GM19324 (cell line): ENCODE results near the gene IGFALS.

ENCODE experiments used
- ATAC-seq: cut with Tn5 transposase; IDR thresholded peaks from one replicate; pipeline ENCODE4 v1.9.1; 2021; ENCODE audit warnings: mild to moderate bottlenecking, moderate library complexity; ENCODE audit not compliant: unreplicated experiment, low FRiP score

The IGFALS gene

DNA sequence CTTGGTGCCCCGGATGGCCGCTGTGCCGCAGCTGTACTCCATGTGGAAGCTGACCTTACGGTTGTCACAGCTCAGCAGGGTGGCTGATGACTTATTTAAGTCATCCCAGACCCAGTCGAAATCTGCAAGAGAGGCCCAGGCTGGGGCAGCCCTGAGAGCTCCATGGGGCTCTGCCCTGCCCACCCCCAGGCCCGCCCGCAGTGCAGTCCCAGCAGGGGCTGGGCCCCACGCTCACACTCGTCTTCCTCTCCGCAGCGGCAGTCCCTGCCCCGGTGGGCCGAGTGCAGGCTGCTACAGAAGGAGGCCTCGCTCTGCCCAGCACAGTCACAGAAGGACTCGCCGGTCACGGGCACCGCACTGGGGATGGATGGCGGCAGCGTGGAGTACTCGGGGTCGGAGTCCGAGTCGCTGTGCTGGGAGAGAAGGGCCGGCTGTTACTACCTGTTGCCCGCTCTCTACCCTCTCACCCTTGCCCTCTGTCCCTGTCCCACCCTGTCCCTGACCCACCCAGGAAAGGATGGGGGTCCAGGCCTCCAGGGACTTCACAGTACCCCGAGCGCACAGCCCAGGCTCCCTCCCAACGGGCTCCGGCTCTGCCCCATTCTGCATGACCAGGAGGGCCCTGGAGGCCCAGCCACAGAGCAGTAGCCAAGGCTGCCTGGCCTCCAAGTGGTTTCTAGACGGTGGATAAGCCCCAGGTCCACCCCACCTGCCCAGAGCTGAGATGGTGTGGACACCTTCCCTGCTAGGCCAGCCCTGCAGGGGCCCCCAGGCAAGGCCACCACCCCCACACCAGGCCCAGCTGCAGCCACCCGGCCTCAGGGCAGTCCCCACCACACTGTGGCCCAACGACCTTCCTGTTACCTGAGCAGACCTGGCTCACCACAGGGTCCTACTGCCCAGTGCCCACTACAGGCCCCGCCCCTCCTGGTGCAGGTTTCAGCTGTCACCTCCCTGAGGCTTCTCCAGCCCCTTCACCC, 15.0 kb downstream of the IGFALS start:
- no peak for ATAC-seq

DNA sequence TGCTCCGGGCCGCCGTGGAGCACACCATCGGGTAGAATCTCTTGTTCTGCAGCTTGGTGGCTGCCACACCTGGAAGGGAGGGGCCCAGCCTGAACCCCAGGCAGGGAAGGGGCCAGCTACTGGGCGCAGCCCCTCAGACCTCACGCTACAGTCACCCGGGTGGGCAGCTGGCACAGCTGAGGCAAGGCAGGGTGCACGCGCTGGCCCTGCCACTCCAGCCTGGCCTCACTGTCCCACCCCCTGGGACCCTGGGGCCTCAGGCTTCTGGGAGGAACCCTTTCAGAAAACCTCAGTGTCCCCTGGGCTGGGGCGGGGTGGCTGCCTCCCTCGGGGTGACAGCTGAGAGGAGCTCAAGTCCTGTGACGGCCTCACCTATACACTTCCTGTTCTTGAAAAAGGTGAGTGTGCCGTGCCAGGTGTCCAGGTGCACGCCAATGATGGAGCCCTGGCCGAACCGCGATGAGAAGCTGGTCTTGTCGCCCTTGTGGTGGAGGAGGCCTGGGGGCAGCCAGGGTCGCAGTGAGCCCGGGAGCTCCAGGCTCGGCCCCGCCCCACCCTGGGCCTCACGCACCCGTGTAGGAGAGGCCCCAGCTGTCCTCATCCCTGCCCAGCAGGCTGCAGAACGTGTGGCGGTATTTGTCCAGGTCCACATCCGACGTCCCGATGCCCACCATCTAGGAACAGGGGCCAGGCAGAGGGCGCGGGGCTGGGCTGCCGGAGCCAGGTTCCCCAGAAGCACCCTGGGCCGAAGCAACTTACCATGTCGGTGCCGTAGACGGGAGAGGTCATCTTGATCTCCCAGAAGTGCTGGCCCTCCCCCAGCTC, 15.9 kb downstream of the IGFALS start:
- ATAC-seq = no peak

DNA sequence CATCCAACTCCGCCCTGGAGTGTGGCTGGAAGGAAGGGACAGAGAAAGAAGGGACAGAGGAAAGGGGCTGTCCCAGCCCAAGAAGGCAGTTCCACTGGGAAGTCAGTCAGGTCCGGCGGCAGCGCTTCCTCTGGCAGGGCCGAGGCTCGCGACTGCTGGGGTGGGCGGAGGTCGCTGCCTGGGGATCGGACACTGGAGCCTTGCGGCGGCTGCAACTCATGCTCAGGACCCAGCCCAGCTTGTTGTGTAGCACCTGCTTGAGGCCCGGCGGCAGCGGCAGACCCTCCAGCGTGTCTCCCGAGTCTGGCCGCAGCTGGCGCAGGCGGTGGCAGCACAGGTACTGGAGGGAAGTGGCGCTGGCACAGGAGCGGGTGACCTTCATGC, 16.5 kb downstream of the IGFALS start:
- no peak for ATAC-seq

DNA sequence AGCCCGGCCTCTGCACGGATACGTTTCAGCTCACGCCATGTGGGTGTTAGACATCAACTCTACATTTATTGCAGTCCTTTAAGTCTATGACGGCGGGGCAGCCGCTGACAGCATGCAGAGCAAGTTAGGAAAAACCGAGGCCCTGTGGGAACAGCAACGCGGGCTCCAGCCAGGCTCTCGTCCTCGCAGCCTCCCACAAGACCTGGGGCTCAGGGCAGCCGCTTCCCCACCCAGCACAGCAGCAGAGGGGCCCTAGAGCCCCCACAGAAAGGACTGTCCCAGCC, 16.9 kb downstream of the IGFALS start:
- ATAC-seq = no peak

DNA sequence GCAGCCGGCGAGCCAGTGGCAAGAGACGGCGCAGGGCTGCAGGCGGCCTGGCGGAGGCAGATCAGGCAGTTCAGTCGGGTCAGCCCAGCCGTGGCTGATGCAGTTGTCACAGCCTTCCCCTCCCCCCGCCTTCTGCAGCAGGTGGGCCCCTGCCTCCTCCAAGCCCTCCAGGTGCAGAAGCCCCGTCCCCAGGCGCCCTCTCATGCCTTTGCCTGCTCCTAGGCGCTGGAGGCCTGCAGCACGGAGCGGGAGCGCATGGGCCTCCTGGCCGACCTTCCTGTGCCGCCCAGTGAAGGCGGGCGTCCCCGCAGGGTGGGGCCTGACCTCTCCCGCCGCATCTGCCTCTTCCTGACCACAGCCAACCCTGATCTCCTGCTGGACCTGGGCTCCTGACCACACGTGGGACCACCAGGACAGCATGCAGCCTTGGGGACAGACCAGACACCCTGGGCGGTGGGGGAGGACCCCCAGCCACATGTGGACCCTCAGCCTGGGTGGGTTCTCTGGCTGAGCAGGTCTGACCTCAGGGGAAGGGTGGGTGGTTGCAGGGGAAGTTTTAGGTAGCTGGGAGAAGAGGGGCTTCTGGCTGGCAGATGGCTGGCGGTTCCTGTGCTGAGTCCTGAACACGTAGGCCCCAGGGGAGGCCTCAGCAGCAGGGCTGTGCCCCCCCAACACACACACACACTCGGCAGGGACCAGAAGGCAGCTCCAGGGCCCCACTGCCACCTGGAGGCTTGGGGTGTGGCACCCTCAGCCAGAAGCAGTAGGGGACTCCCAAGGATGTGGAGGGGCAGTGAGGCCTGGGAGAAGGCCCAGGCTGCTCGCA, 17.4 kb downstream of the IGFALS start:
- no peak for ATAC-seq

DNA sequence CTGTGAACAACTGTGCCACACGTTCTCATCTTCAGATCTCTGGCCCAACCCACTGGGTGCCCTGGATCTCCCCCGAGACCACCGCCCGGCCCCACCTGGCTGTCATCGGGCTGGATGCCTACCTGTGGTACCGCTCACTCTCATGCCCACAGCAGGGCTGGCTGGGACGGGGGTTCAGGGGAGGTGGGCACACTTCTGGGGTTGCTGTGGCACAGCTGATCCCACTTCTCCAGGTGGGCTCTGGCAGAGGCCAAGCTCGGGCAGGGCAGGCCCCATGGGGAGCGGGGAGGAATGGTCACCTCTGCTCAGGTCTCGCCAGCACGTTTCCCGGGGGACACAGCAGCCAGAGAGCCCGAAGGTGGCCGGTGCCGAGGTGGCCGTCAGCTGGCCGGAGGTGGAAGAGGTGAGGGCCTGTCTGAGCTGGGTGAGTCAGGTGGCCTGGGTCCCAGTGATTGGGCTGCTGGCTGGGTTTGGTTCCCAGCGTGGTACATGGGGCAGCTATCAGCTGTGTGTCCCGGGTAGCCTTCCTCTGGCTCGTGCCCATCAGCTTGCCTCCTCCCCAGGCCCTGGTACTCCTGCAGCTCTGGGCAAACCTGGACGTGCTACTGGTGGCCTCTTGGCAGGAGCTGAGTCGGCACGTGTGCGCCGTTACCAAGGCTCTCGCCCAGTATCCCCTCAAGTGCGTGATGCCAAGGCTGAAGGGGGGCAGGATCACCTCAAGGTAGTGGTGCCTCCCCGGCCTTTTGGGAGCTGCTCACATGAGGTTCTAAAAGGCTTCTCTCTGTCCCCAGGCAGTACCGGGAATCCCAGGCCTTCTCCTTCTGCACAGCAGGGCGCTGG, 18.3 kb downstream of the IGFALS start:
- ATAC-seq = no peak

DNA sequence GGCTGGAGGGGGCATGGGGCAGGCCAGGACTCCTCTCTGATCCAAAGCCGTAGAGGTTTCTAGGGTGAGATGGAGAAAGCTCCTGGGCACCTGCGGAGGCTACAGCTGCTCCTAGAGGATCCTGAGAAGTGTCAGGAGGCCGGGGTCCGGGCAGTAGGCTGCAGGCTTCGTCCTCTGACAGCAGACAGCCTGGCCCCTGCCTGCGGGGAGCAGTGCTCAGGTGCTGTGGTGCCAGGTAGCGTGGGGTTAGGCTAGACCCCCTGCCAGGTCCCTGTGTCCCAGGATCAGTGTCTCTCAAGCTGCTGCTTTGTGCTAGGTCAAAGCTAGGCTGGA, 19.1 kb downstream of the IGFALS start:
- no peak for ATAC-seq

DNA sequence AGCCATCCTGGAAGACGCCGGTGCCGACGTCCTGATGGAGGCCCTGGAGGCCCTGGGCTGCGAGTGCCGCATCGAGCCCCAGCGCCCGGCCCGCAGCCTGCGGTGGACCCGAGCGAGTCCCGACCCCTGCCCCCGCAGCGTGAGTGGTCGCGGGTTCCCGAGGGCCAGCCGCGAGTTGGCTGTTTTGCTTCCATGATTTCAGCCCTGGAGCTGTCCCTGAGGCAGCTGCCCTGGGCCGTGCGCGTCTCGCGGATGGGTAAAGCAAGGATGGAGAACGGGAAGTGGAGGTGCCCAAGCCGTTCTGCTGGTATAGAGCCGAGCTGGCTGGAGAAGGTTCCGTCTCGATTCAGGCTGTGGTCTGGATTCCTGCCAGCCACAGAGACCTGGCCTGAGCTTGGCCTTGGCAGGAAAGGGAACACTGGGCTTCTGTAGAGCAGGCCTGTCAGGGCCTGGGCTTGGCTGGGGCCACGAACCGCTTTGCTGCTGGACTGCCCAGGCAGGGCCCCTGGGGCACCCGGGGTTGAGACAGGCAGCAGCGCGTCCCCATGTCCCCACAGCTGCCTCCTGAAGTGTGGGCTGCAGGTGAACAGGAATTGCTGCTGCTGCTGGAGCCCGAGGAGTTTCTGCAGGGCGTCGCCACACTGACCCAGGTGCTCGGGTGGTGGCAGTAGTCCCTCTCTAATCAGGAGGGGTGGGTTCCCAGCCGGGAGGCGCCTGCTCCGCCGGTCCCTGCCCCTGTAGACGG, 19.6 kb downstream of the IGFALS start:
- no peak for ATAC-seq

DNA sequence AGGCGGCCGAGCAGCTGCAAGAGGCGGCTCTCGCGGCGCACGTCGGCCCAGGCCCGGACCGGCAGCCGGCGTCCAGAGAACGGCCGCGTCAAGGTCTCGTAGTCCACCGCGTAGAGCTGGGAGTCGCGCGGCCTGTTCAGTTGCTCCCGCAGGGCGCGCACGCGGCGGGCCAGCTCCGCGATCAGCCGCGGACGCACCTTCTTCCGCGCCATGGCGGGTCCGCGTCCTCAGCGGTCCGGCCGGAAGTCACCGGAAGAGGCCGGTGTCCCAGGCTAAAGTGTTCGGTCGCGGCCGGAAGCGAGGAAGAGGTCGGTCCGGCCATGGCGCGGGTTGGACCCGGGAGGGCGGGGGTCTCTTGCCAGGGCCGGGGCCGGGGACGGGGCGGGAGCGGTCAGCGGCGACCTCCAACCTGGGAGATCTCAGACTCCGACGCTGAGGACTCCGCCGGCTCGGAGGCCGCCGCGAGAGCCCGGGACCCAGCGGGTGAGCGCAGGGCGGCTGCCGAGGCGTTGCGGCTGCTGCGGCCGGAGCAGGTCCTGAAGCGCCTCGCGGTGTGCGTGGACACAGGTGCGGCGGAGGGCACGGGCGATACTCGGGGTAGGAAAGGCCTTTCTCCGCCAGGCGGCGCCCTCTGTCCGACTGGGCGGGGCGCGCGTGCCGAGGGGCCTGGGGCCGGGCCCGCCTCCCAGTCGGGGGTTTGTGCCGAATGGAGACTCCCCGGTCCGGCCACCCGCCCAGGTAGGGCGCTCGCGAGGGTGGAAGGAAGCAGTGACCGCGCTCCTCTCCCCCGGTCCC, 20.4 kb downstream of the IGFALS start, which contains the start of gene MRPS34:
Gene MRPS34, minus strand, starts transcription at position 227 of the 795 bp plus-strand sequence. Its CDS starts 15 bp downstream, at position 212.
- peak; percentile 58 for ATAC-seq

DNA sequence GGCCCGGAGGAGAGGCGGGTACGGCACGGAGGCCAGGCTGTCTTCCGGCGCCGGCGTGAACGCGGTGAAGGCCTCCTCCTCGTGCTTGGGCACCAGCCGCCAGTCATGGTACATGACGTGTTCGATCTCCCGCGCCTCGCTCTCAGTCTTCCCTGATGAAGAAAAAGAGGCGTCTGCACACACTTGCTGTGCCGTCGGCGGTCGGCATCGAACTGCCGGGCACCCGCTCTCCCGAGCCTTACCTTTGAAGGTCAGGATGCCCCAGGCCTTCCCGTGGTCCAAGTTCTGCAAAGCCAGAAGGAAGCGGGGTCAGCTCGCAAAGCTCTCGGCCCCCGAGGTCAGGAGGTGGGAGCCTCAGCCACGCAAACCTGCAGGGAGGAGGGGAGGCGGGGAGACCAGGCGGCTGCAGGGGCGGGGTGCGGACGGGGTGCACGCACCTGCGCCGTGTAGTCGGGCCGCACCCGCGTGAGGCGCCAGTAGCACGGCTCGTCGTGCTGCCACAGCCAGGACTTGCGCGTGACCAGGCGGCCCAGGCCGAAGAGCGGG, 21.1 kb downstream of the IGFALS start, which contains the start of gene EME2:
Gene EME2, plus strand, starts transcription at position 449 of the 546 bp plus-strand sequence. CDS start 418 bp downstream, outside the sequence.
- ATAC-seq = no peak

DNA sequence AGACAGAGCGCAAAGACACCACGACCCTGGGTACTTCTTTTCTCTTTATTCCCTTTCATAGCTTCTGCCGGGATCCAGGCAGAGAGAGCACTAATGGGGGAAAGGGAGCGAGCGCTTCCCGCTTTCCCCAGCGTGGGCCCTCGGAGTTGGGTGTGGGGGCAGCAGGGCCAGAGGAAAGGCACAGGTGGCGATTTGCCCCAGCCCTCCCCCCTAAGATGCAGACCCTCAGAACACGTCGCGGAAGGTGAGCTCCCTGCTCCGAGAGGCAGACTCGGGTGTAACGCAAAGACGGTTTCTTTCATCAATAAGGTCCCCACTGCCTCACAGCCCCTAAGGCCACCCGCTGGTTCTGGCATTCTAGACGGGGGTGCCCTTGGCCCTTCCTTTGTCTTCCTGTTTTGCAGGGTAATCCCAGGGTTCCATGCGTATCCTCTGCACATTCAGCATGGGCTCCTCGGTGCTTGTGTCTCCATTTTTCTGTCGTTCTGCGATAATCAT, 21.6 kb downstream of the IGFALS start:
- ATAC-seq = no peak

DNA sequence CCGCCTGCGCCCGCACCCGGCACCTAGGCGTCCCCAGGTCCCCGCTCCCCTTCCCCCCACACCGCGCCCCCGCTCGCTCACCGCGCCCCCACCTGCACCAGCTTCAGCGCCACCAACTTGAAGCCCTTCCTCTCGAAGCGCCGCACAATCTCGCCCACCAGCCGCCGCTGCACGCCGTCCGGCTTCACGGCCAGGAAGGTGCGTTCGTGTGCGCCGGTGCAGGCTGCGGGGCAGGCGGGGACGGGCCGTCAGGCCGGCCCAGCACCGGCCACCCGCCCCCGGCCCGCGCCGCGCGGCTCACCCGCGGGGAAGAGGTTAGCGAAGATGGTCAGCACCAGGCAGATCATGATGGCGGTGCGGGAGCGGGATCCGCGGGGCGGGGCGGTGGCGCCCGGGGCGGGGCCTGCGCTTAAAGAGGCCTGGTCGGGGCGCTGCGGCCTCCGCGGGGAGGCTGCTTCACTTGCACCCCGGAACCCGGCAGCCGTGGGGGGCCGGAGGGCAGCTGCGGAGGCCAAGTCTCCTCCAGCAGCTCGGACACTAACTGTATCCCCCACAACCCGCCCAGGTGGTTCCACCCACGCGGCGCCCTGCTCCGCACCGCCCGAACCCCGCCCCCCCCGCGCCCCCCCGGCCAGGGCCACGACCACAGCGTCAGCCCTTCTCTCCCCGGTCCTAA, 22.2 kb downstream of the IGFALS start, which contains the start of gene NME3:
Gene NME3, minus strand, starts transcription at position 356 of the 676 bp plus-strand sequence. Its CDS starts 9 bp downstream, at position 347.
- no peak for ATAC-seq

DNA sequence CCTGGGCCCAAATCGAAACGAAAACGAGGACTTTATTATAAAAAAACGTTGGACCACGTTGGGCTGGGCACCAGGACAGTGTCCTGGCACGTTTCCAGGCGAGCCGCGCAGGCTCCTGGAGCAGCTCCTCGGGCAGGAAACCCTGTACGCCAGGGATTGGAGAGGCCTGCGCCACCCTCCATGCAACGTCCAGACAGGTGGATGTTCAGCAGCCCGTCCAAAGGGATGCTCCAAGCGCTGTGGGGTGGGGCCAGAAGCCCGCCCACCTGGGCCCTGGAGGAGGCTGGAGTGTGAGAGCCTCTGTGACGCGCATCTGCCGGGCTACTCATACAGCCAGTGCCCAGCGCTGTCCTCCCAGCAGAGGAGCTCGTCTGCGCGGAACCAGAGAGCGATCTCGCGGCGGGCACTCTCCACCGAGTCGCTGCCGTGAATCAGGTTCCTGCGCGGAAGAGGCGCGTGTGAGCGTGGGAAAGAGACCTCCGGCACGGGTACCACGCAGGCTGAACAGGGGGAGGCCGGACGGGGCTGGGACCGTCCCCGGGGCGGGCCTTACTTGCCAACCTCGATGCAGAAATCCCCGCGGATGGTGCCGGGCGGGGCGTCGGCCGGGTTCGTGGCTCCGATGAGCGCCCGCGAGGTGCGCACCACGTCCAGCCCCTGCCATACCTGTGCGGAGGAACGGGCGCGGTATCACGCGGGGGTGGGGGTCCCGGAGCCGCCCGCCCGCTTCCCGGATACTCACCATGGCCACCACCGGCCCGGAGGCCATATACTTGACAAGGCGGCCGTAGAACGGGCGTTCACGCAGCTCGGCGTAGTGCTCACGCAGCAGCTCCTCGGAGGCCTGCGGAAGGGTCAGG, 22.9 kb downstream of the IGFALS start:
- no peak for ATAC-seq

DNA sequence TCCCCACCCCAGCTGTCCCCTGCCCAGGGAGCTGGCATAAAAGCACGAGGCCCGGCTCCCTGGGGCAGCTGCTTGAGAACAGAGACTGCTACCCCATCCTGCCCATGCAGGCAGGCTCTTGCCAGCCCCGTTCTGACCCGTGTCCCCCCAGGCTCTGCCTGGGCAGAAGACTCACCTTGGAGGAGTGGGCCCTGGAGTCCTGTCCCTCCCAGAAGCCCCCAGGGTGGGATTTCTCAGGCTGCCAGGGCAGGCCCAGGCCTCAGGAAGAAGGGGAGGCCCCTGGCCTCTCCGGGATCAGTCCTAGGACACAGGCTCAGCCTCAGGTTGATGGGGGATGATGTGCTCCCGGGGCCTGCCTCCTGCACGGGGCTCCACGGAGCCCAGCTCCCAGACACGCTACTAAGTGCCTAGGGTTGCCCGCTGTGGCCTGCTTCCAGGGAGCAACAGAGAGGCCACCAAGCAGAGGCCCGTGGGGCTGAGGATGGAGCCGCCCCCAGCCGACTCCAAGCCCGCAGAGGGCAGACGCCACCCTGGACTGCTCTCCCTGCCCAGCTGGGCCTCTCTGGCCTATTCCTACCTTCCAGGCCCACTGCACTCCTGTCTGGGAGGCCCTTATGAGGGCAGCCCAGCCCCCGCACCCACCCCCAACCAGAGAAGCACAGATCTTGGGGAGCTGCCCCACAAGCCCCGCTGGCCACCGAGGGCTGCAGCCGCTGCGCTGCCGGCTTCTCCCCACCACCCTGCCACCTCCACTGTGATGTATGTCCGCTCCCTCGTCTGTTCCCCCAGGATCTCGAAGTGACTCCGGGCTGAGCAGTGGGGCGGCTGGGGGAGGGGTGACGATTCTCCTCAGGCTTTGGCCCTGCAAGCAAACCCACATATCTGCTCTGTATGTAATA, 23.9 kb downstream of the IGFALS start:
- ATAC-seq = no peak

DNA sequence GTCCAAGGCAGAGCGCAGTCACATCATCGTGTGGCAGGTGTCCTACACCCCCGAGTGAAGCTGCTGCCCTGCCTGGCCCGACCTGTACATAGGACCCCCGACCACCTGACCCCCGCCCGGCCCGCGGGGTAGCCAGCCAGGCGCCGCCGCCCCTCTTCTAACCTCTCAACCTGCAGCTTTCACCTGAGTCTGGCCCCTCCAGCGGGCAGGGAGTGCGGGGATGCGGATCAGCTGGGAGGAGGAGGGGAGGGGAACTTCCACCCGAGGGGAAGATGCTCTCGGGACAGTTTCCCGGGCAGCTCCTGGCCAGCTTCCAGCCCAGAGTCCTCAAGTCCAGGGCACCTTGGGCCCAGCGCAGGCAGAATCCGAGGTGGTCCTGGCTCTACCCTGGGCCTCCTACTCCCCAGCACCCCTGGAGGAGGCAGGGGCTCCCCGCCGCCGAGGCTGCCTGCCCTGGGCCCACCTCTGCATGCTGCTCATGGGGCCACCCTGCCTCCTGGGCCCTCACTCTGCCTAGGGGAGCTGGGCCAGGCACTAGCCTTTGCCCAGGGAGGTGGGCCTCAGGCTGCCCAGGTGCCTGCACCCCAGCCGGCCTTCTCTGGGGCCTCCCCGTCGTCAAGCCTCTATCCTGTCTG, 24.6 kb downstream of the IGFALS start:
- ATAC-seq = no peak
